Neural crest cell (in vitro differentiated cells): ENCODE results near the gene SLC35A2. TPM values are rescaled to one million over a fixed set of nuclear protein-coding genes. Genes with fewer than 3 reads are reported as not detected.

Experiments used
- DNase-seq: peaks from one replicate; pipeline ENCODE4 v3.0.0; 2021; ENCODE audit warnings: low read depth, mixed read lengths, low spot score
- H3K27ac Mint-ChIP-seq: one replicate; pipeline ENCODE4 v1.8.0; 2021; ENCODE audit warnings: mild to moderate bottlenecking, mixed read lengths; ENCODE audit not compliant: unreplicated experiment
- H3K27me3 Mint-ChIP-seq: 2 replicates; pipeline ENCODE4 v1.8.0; 2021; ENCODE audit warnings: low read depth, mild to moderate bottlenecking, mixed read lengths
- H3K36me3 Mint-ChIP-seq: 2 replicates; pipeline ENCODE4 v1.8.0; 2021; ENCODE audit warnings: low read depth, mild to moderate bottlenecking, mixed read lengths
- H3K4me1 Mint-ChIP-seq: 2 replicates; pipeline ENCODE4 v1.8.0; 2021; ENCODE audit warnings: mixed read lengths
- H3K4me3 Mint-ChIP-seq: one replicate; pipeline ENCODE4 v1.8.0; 2021; ENCODE audit warnings: mild to moderate bottlenecking, mixed read lengths
- H3K9me3 Mint-ChIP-seq: 2 replicates; pipeline ENCODE4 v1.8.0; 2021; ENCODE audit warnings: mixed read lengths
- long read RNA-seq: library from polyadenylated mRNA; unstranded; transcript quantifications from one replicate; pipeline ENCODE4 v2.0.0, GENCODE V29; 2020
- total RNA-seq: library from RNA; stranded (reverse); gene quantifications from 2 replicates; pipeline ENCODE4 v1.2.1, GENCODE V29; 2021
- TF ChIP-seq, protein P1 (sequence below): fragments of 200-600 bp; sonication (generic); conservative IDR thresholded peaks from 2 replicates; pipeline ENCODE4 v1.5.0; 2021; ENCODE audit warnings: antibody characterized with exemption, mild to moderate bottlenecking

The SLC35A2 gene
- 20.0 and 22.6 TPM in 2 replicates for total RNA-seq
- long read RNA-seq, partial matches to known transcripts, result 1 of 5 reads
- long read RNA-seq, other reads (novel, unspliced or antisense), result 0 of 5 reads

DNA sequence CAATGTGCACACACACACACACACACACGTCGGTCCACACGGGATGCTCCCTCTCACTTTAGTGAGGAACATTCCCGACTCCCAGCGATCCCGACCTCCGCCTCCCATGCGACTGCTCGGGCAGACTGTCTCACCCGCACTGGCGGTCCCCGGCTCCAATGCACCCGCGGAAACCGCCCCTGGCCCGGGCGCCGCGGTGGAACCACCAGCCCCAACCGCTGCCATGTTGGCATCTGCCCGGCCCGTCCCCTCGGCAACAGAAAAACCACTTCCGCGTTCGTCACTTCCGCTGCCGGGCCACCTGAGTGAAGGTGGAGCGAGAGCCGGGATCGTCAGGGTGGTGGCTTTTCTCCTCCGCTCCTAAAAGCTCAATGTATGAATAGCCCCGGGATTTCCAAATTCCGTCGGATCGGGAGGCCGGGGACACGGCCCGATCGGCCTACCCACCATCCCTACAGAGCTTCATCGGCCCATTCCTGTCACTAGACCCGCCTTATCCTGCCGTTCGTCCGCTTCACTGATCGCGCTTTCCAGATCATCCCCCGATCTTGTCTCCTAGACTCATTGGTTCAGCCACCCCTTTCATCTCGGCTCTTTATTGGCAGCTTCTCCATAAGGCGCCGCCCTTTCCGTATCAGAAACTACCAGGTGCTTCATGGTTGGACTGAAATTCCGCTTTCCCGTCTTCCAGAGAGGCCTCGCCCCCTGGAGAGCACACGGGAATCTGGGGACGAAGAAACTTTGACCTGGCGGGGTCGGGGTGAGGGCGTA, at the start of gene SLC35A2:
Gene SLC35A2 (minus strand): TSS at position 235 of the 771 bp plus-strand sequence. CDS start 10 bp downstream, at position 225.
- Mint-ChIP-seq H3K4me3 (peak within 1 kb of the TSS; percentile 89), H3K4me1 (peaks cover 20% of the 10 kb centered on the region), H3K9me3 (no peaks in the 10 kb centered on the region), H3K27ac (peak within 1 kb of the TSS; percentile 96), H3K36me3 (no peaks in the 10 kb centered on the region), H3K27me3 (no peaks in the 10 kb centered on the region)
- DNase-seq, result peak; percentile 48
- TF ChIP-seq, protein P1, sequence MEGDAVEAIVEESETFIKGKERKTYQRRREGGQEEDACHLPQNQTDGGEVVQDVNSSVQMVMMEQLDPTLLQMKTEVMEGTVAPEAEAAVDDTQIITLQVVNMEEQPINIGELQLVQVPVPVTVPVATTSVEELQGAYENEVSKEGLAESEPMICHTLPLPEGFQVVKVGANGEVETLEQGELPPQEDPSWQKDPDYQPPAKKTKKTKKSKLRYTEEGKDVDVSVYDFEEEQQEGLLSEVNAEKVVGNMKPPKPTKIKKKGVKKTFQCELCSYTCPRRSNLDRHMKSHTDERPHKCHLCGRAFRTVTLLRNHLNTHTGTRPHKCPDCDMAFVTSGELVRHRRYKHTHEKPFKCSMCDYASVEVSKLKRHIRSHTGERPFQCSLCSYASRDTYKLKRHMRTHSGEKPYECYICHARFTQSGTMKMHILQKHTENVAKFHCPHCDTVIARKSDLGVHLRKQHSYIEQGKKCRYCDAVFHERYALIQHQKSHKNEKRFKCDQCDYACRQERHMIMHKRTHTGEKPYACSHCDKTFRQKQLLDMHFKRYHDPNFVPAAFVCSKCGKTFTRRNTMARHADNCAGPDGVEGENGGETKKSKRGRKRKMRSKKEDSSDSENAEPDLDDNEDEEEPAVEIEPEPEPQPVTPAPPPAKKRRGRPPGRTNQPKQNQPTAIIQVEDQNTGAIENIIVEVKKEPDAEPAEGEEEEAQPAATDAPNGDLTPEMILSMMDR, result no peak

DNA sequence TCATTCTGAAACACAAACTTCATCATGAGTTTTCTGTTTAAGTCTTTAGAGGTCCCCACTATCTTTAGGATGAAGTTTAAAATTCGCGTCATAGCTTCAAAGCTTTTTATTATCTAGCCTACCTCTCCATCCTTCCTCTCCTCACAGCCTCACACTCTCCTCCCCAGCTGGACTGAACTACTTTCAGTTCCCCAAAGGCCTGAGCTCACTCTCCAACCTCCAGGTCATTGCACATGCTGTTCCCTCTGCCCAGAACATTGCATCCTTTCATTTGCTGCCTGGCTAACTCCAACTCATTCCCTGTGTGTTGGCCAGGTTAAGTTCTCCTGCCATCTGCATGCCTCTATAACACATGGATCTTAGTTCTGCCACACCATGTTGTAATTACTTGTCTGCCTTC, 48.8 kb upstream of the SLC35A2 start:
- no peaks in the 10 kb centered on the region for H3K27me3 Mint-ChIP-seq
- no peaks in the 10 kb centered on the region for H3K9me3 Mint-ChIP-seq
- H3K4me1 Mint-ChIP-seq, result peaks cover 13% of the 10 kb centered on the region
- DNase-seq, result no peak
- TF ChIP-seq, protein P1, result no peak
- H3K27ac Mint-ChIP-seq, result no peak overlapping the region
- peaks cover 3% of the 10 kb centered on the region for H3K36me3 Mint-ChIP-seq
- peak overlapping the region; percentile 48 for H3K4me3 Mint-ChIP-seq

- Mint-ChIP-seq H3K27ac (peak overlapping the region; percentile 88), H3K4me3 (peak overlapping the region; percentile 97), H3K4me1 (peaks cover 13% of the 10 kb centered on the region), H3K9me3 (no peaks in the 10 kb centered on the region), H3K36me3 (peaks cover under 1% of the 10 kb centered on the region), H3K27me3 (no peaks in the 10 kb centered on the region)
- TF ChIP-seq, protein P1, result no peak
- DNase-seq, result no peak
Observed at GRCh38 chrX:48958635-48959094, 47.2 kb upstream of the SLC35A2 start.

DNA sequence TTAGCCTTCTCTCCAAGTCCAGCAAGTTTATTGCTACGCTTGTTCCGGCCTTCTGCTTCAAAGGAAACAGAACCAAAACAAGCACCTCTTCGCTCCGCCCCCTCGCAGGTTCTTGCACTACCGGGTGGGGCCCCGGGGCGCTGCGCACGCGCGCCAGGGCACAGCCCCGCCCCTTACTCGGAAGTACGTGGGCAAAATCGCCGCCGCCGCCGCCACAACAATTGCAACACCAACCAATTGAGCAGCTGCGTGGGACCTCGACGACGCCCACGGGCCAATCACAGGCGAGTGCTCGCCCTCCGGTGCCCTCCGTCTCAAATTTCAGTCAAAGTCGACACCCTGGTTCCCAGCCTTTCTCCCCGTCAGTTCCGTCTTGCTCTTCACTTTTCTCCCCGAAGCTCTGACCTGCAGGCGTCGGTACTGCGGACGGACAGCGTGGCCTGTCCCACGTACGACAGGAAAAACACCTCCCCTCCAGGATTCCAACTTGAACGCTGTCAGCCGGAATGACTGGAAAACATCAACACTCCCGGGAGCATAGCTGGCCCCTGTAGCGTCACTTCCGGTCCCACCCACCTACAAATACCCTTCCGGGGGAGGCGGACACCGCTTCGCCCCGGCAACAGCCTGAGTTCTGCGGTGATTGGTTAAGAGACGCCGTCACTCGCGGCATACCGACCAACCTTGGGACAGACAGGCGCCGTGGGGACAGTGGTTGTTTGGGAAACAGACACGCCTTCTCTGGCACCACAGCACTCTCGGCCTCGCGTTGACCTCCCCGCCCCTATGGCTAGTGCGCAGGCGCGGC, 46.6 kb upstream of the SLC35A2 start:
- H3K27ac Mint-ChIP-seq, result peak overlapping the region; percentile 100
- TF ChIP-seq, protein P1, result no peak
- peak overlapping the region; percentile 97 for H3K4me3 Mint-ChIP-seq
- peak; percentile 78 for DNase-seq
- peaks cover 13% of the 10 kb centered on the region for H3K4me1 Mint-ChIP-seq
- no peaks in the 10 kb centered on the region for H3K36me3 Mint-ChIP-seq
- no peaks in the 10 kb centered on the region for H3K27me3 Mint-ChIP-seq
- H3K9me3 Mint-ChIP-seq, result no peaks in the 10 kb centered on the region

- Mint-ChIP-seq H3K4me1 (peaks cover 13% of the 10 kb centered on the region), H3K27me3 (no peaks in the 10 kb centered on the region), H3K27ac (peak within 1 kb of the TSS; percentile 100), H3K36me3 (no peaks in the 10 kb centered on the region), H3K9me3 (no peaks in the 10 kb centered on the region), H3K4me3 (peak within 1 kb of the TSS; percentile 97)
- TF ChIP-seq, protein P1, result no peak
- DNase-seq, result no peak
Observed at GRCh38 chrX:48957477-48957826, 46.0 kb upstream of the SLC35A2 start, which contains the start of gene OTUD5. OTUD5 (minus strand) TSS chrX:48957607; CDS start chrX:48957570, 37 bp downstream.
